Stimulated activated CD4-positive, alpha-beta T cell treated with anti-CD3 and anti-CD28 coated beads, TNF-alpha, amount 100 ng/mL, for 4 hours (primary cell): Measurements from ENCODE around the gene EN2.

Experiments
- DNase-seq, 3 experiments: peaks; one replicate each; pipeline ENCODE4 v3.0.0-alpha.2; 2020; ENCODE audit warnings: low read depth in 3 of 3

The EN2 gene

GRCh38 chr7:155486783-155487508 is 29.0 kb downstream of the EN2 start:
- no peak for DNase-seq

- no peak for DNase-seq
These were observed 29.9 kb downstream of the EN2 start for GRCh38 chr7:155487509-155488482.

GRCh38 chr7:155488483-155489127 is 30.7 kb downstream of the EN2 start:
- DNase-seq: no peak

GRCh38 chr7:155489158-155489840 is 31.4 kb downstream of the EN2 start:
- no peak for DNase-seq

- no peak for DNase-seq
These were observed 32.1 kb downstream of the EN2 start for GRCh38 chr7:155489862-155490696.

- no peak for DNase-seq
These were observed 33.0 kb downstream of the EN2 start for GRCh38 chr7:155490697-155491628.

GRCh38 chr7:155491812-155492211 is 33.9 kb downstream of the EN2 start:
- no peak for DNase-seq

- DNase-seq: no peak
These were observed 36.0 kb downstream of the EN2 start for GRCh38 chr7:155493744-155494538.

GRCh38 chr7:155494551-155494950 is 36.6 kb downstream of the EN2 start:
- no peak for DNase-seq

GRCh38 chr7:155495440-155496248 is 37.7 kb downstream of the EN2 start:
- no peak for DNase-seq

GRCh38 chr7:155496267-155497005 is 38.5 kb downstream of the EN2 start:
- DNase-seq: no peak

GRCh38 chr7:155497149-155497901 is 39.4 kb downstream of the EN2 start:
- no peak for DNase-seq

GRCh38 chr7:155505422-155505793 is 47.5 kb downstream of the EN2 start:
- DNase-seq: no peak

- DNase-seq: no peak
These were observed 49.0 kb downstream of the EN2 start for GRCh38 chr7:155506854-155507337.

GRCh38 chr7:155507576-155507975 is 49.6 kb downstream of the EN2 start:
- no peak for DNase-seq
